Neural cell (in vitro differentiated cells): ENCODE data around the gene BCAP29. TPM values are rescaled to one million over a fixed set of nuclear protein-coding genes. Genes with fewer than 3 reads are reported as not detected.

Experiments used
- H2AFZ ChIP-seq: fragments of 200-600, 300-800 bp; sonication (generic), shearing (Covaris generic); 2 replicates; pipeline ENCODE4 v1.6.0; 2014; ENCODE audit warnings: low read depth, mild to moderate bottlenecking, antibody characterized with exemption, low read length, moderate library complexity
- H3F3A ChIP-seq: fragments of 200-600 bp; shearing (Covaris generic); 2 replicates; pipeline ENCODE4 v1.6.1; 2016; ENCODE audit warnings: mild to moderate bottlenecking, moderate library complexity, mixed read lengths, antibody characterized with exemption, low read length; ENCODE audit not compliant: insufficient read depth, poor library complexity, severe bottlenecking
- H3K27ac ChIP-seq: fragments of 200-600, 300-800 bp; sonication (generic), shearing (Covaris generic); 2 replicates; pipeline ENCODE4 v1.5.1; 2014; ENCODE audit warnings: mild to moderate bottlenecking, low read length, moderate library complexity
- H3K27me3 ChIP-seq: fragments of 300-800, 200-600 bp; sonication (generic), shearing (Covaris generic); 2 replicates; pipeline ENCODE4 v1.6.0; 2014; ENCODE audit warnings: mild to moderate bottlenecking, low read depth, low read length, moderate library complexity; ENCODE audit not compliant: insufficient read depth
- H3K36me3 ChIP-seq: fragments of 300-800, 200-600 bp; sonication (generic), shearing (Covaris generic); 2 replicates; pipeline ENCODE4 v1.5.1; 2014; ENCODE audit warnings: mild to moderate bottlenecking, antibody characterized with exemption, low read length, moderate library complexity; ENCODE audit not compliant: insufficient read depth
- H3K4me2 ChIP-seq: fragments of 300-800, 200-600 bp; sonication (generic), shearing (Covaris generic); 2 replicates; pipeline ENCODE4 v1.6.0; 2014; ENCODE audit warnings: mild to moderate bottlenecking, low read length
- H3K4me3 ChIP-seq: fragments of 300-800, 200-600 bp; sonication (generic), shearing (Covaris generic); 2 replicates; pipeline ENCODE4 v1.5.1; 2014; ENCODE audit warnings: mild to moderate bottlenecking, low read length, moderate library complexity
- H3K79me2 ChIP-seq: fragments of 200-600 bp; shearing (Covaris generic); replicated peaks from 2 replicates; pipeline ENCODE4 v1.6.0; 2014; ENCODE audit warnings: mild to moderate bottlenecking, low read length, moderate library complexity; ENCODE audit not compliant: insufficient read depth
- H3K9ac ChIP-seq: fragments of 300-800, 200-600 bp; sonication (generic), shearing (Covaris generic); 2 replicates; pipeline ENCODE4 v1.6.1; 2016; ENCODE audit warnings: mild to moderate bottlenecking, low read length, mixed read lengths
- H3K9me2 ChIP-seq: fragments of 200-600 bp; shearing (Covaris generic); 2 replicates; pipeline ENCODE4 v1.6.1; 2016; ENCODE audit warnings: mild to moderate bottlenecking, low read length, mixed read lengths; ENCODE audit not compliant: insufficient read depth
- H3K9me3 ChIP-seq: fragments of 200-600, 300-800 bp; sonication (generic), shearing (Covaris generic); 2 replicates; pipeline ENCODE4 v1.6.1; 2016; ENCODE audit warnings: mild to moderate bottlenecking, mixed run types, low read length, moderate library complexity, mixed read lengths
- H4K20me1 ChIP-seq: fragments of 200-600 bp; shearing (Covaris generic); 2 replicates; pipeline ENCODE4 v1.6.1; 2016; ENCODE audit warnings: mild to moderate bottlenecking, mixed run types; ENCODE audit not compliant: insufficient read depth
- CTCF ChIP-seq: fragments of 450-650 bp; IDR thresholded peaks from 2 replicates; pipeline ENCODE4 v1.5.1; 2014; ENCODE audit warnings: antibody characterized with exemption, mild to moderate bottlenecking, moderate library complexity; ENCODE audit not compliant: poor library complexity, severe bottlenecking
- EP300 ChIP-seq: fragments of 450-650 bp; conservative IDR thresholded peaks from 2 replicates; pipeline ENCODE4 v1.6.1; 2014; ENCODE audit warnings: antibody characterized with exemption, mild to moderate bottlenecking, moderate library complexity; ENCODE audit not compliant: poor library complexity, severe bottlenecking
- EZH2 ChIP-seq: fragments of 200-600, 300-800 bp; shearing (Covaris generic), sonication (generic); IDR thresholded peaks from 2 replicates; pipeline ENCODE4 v1.6.1; 2014; ENCODE audit warnings: antibody characterized with exemption, low read length, borderline replicate concordance, mild to moderate bottlenecking; ENCODE audit not compliant: insufficient read depth, poor library complexity, severe bottlenecking
- MXI1 ChIP-seq: fragments of 450-650 bp; conservative IDR thresholded peaks from 2 replicates; pipeline ENCODE4 v1.6.1; 2014; ENCODE audit warnings: antibody characterized with exemption, mild to moderate bottlenecking; ENCODE audit not compliant: poor library complexity, severe bottlenecking
- POLR2AphosphoS5 ChIP-seq: IDR thresholded peaks from 2 replicates; pipeline ENCODE4 v1.6.1; 2012
- RAD21 ChIP-seq: fragments of 450-650 bp; conservative IDR thresholded peaks from 2 replicates; pipeline ENCODE4 v1.6.1; 2014; ENCODE audit warnings: antibody characterized with exemption, mild to moderate bottlenecking, moderate library complexity
- SMC3 ChIP-seq: fragments of 450-650 bp; conservative IDR thresholded peaks from 2 replicates; pipeline ENCODE4 v1.6.1; 2014; ENCODE audit warnings: antibody characterized with exemption, mild to moderate bottlenecking, moderate library complexity; ENCODE audit not compliant: poor library complexity
- TAF1 ChIP-seq: IDR thresholded peaks from 2 replicates; pipeline ENCODE4 v1.6.1; 2012; ENCODE audit warnings: low read depth
- polyA plus RNA-seq: library from polyadenylated mRNA; depleted of rRNA; stranded (reverse); fragments of >200 nt; gene quantifications from 2 replicates; pipeline ENCODE4 v1.2.3, GENCODE V29; 2014
- TF ChIP-seq, protein P1 (sequence below): IDR thresholded peaks from 2 replicates; pipeline ENCODE4 v1.6.1; 2012; ENCODE audit warnings: borderline replicate concordance

The BCAP29 gene
- polyA plus RNA-seq, 1 donor from 2014 or later, result 51.5 TPM

GRCh38 chr7:107563775-107564552 lies 16.1 kb upstream of the BCAP29 start, which contains the start of the genes COG5 and DUS4L:
Gene COG5, minus strand, starts transcription at chr7:107563920. Its CDS starts 24 bp downstream, at chr7:107563896.
Gene DUS4L, plus strand, starts transcription at chr7:107563971. Its CDS starts 3,100 bp downstream, at chr7:107567071.
- Histone ChIP-seq H3K4me3 (peak within 1 kb of the TSS; percentile 89), H3K4me2 (peak within 1 kb of the TSS; percentile 74), H3K27me3 (no peaks in the 10 kb centered on the region), H4K20me1 (no peaks in the 10 kb centered on the region), H3K9me2 (no peaks in the 10 kb centered on the region), H3K9ac (peak within 1 kb of the TSS; percentile 86), H3K79me2 (peaks cover 29% of the 10 kb centered on the region), H3K9me3 (no peaks in the 10 kb centered on the region), H3K27ac (peak within 1 kb of the TSS; percentile 73), H3K36me3 (no peaks in the 10 kb centered on the region), H2AFZ (peak within 1 kb of the TSS; percentile 99), H3F3A (no peaks in the 10 kb centered on the region)
- TF ChIP-seq EZH2 (no peak), CTCF (no peak), POLR2AphosphoS5 (peak; percentile 86), EP300 (peak; percentile 20), MXI1 (peak; percentile 91), RAD21 (peak; percentile 30), SMC3 (peak; percentile 45), TAF1 (no peak)
- TF ChIP-seq, protein P1, sequence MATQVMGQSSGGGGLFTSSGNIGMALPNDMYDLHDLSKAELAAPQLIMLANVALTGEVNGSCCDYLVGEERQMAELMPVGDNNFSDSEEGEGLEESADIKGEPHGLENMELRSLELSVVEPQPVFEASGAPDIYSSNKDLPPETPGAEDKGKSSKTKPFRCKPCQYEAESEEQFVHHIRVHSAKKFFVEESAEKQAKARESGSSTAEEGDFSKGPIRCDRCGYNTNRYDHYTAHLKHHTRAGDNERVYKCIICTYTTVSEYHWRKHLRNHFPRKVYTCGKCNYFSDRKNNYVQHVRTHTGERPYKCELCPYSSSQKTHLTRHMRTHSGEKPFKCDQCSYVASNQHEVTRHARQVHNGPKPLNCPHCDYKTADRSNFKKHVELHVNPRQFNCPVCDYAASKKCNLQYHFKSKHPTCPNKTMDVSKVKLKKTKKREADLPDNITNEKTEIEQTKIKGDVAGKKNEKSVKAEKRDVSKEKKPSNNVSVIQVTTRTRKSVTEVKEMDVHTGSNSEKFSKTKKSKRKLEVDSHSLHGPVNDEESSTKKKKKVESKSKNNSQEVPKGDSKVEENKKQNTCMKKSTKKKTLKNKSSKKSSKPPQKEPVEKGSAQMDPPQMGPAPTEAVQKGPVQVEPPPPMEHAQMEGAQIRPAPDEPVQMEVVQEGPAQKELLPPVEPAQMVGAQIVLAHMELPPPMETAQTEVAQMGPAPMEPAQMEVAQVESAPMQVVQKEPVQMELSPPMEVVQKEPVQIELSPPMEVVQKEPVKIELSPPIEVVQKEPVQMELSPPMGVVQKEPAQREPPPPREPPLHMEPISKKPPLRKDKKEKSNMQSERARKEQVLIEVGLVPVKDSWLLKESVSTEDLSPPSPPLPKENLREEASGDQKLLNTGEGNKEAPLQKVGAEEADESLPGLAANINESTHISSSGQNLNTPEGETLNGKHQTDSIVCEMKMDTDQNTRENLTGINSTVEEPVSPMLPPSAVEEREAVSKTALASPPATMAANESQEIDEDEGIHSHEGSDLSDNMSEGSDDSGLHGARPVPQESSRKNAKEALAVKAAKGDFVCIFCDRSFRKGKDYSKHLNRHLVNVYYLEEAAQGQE, result peak; percentile 78

DNA sequence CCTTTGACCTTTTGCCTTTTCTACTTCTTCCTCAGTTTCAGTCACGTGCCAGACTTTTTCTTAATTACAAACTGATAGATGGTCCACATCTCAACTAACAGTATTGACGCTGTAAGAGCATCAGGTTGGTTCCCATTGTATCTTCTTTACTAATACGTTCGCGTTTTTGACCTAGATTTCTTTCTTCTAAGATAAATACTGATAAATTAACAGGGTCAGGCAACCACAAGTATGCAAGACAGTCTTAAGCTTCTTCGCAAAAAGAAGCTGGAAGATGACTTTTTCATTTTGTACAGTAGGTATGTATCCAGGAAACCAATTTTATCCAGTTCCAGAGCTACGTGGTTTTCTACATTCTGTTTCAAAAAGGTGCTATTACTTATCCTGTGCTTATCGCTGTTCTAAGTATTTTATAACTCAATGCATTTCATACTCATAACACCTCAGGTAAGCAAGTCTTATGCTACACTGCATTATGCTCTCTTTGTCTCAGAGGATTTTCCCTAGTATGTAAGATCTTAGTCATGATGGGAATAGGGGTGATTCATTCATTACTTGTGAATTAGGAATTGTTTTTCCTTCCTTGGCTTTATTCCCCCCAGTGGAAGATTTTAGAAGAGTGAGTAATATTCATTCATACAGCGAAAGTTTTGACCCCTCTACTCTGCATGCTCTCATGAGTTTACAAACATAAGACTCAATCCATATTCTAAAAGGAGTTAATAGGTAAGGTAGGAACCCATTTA lies 15.3 kb upstream of the BCAP29 start:
- Histone ChIP-seq H4K20me1 (no peaks in the 10 kb centered on the region), H3F3A (no peaks in the 10 kb centered on the region), H3K36me3 (no peaks in the 10 kb centered on the region), H2AFZ (peak overlapping the region; percentile 99), H3K27ac (peak overlapping the region; percentile 73), H3K79me2 (peaks cover 29% of the 10 kb centered on the region), H3K4me3 (peak overlapping the region; percentile 89), H3K9me3 (no peaks in the 10 kb centered on the region), H3K27me3 (no peaks in the 10 kb centered on the region), H3K9me2 (no peaks in the 10 kb centered on the region), H3K9ac (peak overlapping the region; percentile 86), H3K4me2 (peak overlapping the region; percentile 74)
- no peak for TF ChIP-seq SMC3
- no peak for TF ChIP-seq EZH2
- TF ChIP-seq EP300, result no peak
- TF ChIP-seq TAF1, result no peak
- TF ChIP-seq, protein P1, result no peak
- TF ChIP-seq POLR2AphosphoS5, result no peak
- no peak for TF ChIP-seq MXI1
